Measurements from ENCODE around the gene GPR137.

- TF ChIP-seq, protein P1, sequence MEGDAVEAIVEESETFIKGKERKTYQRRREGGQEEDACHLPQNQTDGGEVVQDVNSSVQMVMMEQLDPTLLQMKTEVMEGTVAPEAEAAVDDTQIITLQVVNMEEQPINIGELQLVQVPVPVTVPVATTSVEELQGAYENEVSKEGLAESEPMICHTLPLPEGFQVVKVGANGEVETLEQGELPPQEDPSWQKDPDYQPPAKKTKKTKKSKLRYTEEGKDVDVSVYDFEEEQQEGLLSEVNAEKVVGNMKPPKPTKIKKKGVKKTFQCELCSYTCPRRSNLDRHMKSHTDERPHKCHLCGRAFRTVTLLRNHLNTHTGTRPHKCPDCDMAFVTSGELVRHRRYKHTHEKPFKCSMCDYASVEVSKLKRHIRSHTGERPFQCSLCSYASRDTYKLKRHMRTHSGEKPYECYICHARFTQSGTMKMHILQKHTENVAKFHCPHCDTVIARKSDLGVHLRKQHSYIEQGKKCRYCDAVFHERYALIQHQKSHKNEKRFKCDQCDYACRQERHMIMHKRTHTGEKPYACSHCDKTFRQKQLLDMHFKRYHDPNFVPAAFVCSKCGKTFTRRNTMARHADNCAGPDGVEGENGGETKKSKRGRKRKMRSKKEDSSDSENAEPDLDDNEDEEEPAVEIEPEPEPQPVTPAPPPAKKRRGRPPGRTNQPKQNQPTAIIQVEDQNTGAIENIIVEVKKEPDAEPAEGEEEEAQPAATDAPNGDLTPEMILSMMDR (IDR thresholded peaks at IDR 0.05): no peak
- TF ChIP-seq POLR2A (IDR thresholded peaks at IDR 0.05): no peak
Observed at GRCh38 chr11:64238076-64238475, 47.6 kb upstream of the GPR137 start.

Data from adrenal gland (tissue), 5 donors.